Left cardiac atrium (tissue), 4 donors: Measurements from ENCODE around the gene CCR4. TPM values are rescaled to one million over a fixed set of nuclear protein-coding genes. Genes with fewer than 3 reads are reported as not detected.
"Not testable (repeated sequence)": the region's sequence is repeated elsewhere in the genome, so short reads cannot be mapped to it uniquely, and the experiment has no call there.

ENCODE experiments used
- ATAC-seq, 2 donors: fragments of 200-7000 bp; cut with Tn5 transposase; one replicate each; pipeline ENCODE4 v1.9.1; 2020; ENCODE audit warnings: mild to moderate bottlenecking in 2 of 2, moderate library complexity in 2 of 2
- DNase-seq: peaks from one replicate; pipeline ENCODE4 v3.0.0-alpha.2; 2020
- intact Hi-C, 2 donors: fragments of 100-400 bp; cut with DNase I; formaldehyde crosslinking; loops; one replicate each; pipeline versions ENCODE4 v1.14.1 to v1.15.1; 2022 to 2023
- long read RNA-seq: library from polyadenylated mRNA; unstranded; transcript quantifications from one replicate; pipeline ENCODE4 v2.0.0, GENCODE V29; 2021
- total RNA-seq, 2 donors: library from RNA; stranded (reverse); fragmentation: NEBNext Ultra II Directional; extraction: Animal tissue kit (Norgen Biotek cat#: 25700); gene quantifications; one replicate each; pipeline ENCODE4 v1.2.1, GENCODE V29; 2021
- donor health status: DM: no; HTN: yes; CAD: no.
- donor health status: DM: no; HTN: yes; CAD: no; lungs with severe emphysema.
- donor health status: DM: yes; HTN: yes; CAD: no.
- donor health status: Dilated cardiomyopathy.

CCR4 gene
- under 1 TPM; 0.16 to 0.24 TPM for total RNA-seq
- long read RNA-seq, result 0 reads

DNA sequence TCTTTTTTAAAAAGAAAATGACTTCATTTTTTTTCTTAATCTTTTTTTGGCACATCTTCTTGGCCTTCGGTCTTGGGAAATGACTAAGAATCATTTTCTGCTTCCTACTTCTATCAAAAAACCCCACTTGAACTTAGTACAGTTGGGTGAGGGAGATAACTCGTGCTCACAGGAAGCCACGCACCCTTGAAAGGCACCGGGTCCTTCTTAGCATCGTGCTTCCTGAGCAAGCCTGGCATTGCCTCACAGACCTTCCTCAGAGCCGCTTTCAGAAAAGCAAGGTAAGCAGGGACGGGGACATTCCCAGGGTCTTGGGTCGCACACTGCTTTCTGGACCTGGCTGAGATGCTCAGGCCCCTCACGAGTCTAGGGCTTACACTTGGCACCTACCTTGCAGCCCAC is at the start of gene CCR4:
CCR4 (plus strand) TSS at position 235 of the 402 bp plus-strand sequence. CDS start 1,779 bp downstream, outside the sequence.
- intact Hi-C loops, result no loop called here
- DNase-seq (no peak), ATAC-seq (peak; percentile 46 to 52)

DNA sequence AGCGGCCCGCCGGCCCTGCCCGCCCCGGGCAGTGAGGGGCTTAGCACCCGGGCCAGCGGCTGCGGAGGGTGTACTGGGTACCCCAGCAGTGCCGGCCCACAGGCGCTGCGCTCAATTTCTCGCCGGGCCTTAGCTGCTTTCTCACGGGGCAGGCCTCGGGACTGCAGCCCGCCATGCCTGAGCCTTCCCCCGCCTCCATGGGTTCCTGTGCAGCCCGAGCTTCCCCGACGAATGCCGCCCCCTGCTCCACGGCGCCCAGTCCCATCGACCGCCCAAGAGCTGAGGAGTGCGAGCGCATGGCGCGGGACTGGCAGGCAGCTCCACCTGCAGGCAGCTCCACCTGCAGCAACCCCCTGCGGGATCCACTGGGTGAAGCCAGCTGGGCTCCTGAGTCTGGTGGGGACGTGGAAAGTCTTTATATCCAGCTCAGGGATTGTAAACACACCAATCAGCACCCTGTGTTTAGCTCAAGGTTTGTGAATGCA is 48.5 kb upstream of the CCR4 start:
- ATAC-seq, result peak in 1 of 2 donors; percentile 42
- peak; percentile 39 for DNase-seq
- intact Hi-C loops, result not testable (repeated sequence)

GRCh38 chr3:32903953-32904352 is 47.5 kb upstream of the CCR4 start:
- ATAC-seq (no peak), DNase-seq (no peak)
- intact Hi-C loops, result no loop called here

DNA sequence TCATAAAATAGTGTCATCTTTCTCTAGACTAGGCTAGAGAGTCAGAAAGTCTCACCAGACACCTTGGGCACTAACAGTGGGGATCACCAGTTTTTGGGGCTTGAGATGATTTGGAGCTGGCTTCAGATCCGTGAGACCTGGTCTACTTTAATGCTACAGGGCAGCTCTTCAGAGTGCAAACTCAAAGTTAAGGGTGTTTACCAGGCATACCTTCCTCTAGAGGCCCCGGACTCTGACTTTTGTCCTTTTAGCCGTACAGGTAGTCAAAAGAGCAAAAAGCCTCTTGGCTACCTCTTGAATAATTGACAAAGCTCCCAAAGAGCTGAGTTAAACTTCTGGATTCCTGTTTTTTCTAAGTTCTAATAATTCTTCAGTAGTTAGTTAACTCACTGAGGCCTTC is 41.4 kb upstream of the CCR4 start:
- ATAC-seq (no peak), DNase-seq (no peak)
- intact Hi-C loops, result no loop called here

GRCh38 chr3:32910954-32911353 is 40.5 kb upstream of the CCR4 start:
- ATAC-seq (no peak), DNase-seq (no peak)
- intact Hi-C loops, result no loop called here

GRCh38 chr3:32912046-32912445 is 39.4 kb upstream of the CCR4 start:
- ATAC-seq (no peak), DNase-seq (no peak)
- intact Hi-C loops, result no loop called here

GRCh38 chr3:32913790-32914446 is 37.5 kb upstream of the CCR4 start:
- intact Hi-C loops, result no loop called here
- DNase-seq, result peak; percentile 41
- ATAC-seq, result peak in 1 of 2 donors; percentile 92

DNA sequence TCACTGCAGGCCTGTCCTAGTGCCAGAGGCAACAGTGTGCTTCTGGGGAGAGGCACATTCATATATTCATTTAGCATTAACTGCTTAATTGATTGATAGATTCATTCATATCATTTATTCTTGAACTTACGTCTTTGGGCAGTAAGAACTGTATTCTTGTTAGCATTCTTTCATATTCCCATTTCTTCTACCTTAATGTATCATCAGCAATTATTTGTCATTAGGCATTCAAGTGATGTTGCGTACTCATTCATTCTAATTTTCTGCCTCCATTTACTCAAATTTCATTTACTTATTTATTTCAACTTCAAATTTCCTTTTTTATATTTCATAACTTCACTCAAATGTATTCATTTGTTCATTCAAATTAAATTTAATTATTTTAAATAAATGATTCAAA is 31.5 kb upstream of the CCR4 start:
- ATAC-seq (no peak), DNase-seq (no peak)
- intact Hi-C loops, result no loop called here

DNA sequence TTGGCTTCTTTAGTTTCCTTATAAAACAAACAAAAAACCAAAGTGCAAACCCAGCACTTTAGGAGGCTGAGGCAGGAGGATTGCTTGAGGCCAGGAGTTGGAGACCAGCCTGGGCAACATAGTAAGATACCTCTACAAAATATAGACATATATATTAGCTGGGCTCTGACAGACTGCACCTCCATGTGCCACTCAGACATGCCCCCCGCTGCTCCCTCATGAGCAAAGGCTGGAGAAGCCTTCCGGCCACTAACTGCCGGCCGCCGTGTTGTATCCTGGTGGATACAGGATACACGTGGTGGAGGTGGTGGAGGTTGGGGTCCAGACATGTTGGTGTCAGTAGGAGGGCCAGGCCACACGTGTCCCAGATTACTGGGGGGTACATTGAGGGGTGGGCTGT is 29.4 kb upstream of the CCR4 start:
- ATAC-seq, result no peak
- intact Hi-C loops, result no loop called here
- no peak for DNase-seq

DNA sequence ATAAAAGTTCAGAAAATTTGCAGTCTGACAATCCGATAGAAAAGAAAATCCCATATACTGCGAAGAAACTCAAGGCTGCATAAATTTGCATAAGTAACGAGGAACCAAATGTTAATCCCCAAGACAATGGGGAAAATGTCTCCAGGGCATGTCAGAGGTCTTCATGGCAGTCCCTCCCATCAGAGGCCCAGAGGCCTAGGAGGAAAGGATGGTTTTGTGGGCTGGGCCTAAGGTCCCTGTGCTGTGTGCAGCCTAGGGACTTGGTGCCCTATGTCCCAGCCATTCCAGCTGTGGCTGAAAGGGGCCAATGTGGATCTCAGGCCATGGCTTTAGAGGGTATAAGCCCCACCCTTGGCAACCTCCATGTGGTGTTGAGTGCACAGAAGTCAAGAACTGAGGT is 21.3 kb upstream of the CCR4 start:
- no peak for ATAC-seq

DNA sequence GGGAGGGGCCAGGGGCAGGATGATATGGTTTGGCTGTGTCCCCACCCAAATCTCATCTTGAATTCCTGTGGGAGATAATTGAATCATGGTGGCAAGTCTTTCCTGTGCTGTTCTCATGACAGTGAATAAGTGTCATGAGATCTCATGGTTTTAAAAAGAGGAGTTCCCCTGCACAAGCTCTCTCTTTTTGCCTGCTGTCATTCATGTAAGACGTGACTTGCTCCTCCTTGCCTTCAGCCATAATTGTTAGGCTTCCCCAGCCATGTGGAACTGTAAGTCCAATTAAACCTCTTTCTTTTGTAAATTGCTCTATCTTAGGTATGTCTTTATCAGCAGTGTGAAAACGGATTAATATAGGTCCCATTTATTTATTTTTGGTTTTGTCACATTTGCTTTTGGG is 20.2 kb upstream of the CCR4 start:
- ATAC-seq, DNase-seq: not testable (repeated sequence)
- intact Hi-C loops, result loop anchor here (5.0 to 10.0 kb wide), 2 partner anchors 196 to 199 kb away; no protein-coding TSS in a partner anchor

More for the DNA sequence above, 21.3 kb upstream of the CCR4 start:
- DNase-seq, result no peak
- intact Hi-C loops, result loop anchor here (5.0 to 10.0 kb wide), 2 partner anchors 195 to 198 kb away; no protein-coding TSS in a partner anchor

- DNase-seq (no peak), ATAC-seq (no peak)
- intact Hi-C loops, result loop anchor here (5.0 to 10.0 kb wide), 2 partner anchors 199 to 202 kb away; no protein-coding TSS in a partner anchor
Measured at GRCh38 chr3:32934150-32934742, 17.2 kb upstream of the CCR4 start.

DNA sequence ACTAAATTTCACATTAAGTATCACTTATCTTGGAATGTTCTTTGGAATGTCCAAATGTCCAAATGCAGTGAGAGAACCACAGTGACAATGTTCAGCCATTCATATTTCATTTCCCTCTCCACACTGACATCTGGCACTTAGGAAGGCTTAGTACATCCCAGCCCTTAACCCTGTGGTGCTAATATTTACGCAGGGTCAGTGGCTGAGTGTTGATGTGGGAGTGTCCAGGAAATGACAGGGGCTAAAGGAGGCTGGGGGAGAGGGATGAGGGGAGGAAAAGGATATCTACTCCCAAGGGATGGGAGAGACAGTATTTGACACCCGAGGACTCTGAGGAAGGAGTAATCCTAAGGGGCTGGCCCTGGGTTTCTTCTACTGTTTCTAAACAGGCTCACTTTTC is 14.1 kb upstream of the CCR4 start:
- ATAC-seq, result no peak
- intact Hi-C loops, result loop anchor here in 1 of 2 donors (10.0 kb wide), 1 partner anchor 203 kb away; no protein-coding TSS in a partner anchor
- no peak for DNase-seq

GRCh38 chr3:32939531-32940284 is 11.7 kb upstream of the CCR4 start:
- intact Hi-C loops, result loop anchor here in 1 of 2 donors (10.0 kb wide), 2 partner anchors 125 to 205 kb away; no protein-coding TSS in a partner anchor
- DNase-seq, ATAC-seq: not testable (repeated sequence)

DNA sequence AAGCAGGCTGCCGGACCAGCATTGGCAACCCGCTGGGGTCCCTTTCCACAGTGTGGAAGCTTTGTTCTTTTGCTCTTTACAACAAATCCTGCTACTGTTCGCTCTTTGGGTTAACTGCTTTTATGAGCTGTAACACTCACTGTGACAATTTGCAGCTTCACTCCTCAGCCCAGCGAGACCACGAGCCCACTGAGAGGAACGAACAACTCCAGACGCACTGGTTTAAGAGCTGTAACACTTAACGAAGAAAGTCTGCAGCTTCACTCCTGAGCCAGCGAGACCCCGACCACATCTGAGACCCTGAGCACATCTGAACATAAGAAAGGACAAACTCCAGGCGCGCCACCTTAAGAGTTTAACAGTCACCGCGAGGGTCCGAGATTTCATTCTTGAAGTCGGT is 10.7 kb upstream of the CCR4 start:
- ATAC-seq (no peak), DNase-seq (no peak)
- intact Hi-C loops, result loop anchor here in 1 of 2 donors (10.0 kb wide), 1 partner anchor 124 kb away; no protein-coding TSS in a partner anchor

GRCh38 chr3:32945136-32945535 is 6.3 kb upstream of the CCR4 start:
- no peak for ATAC-seq
- DNase-seq, result no peak
- intact Hi-C loops, result loop anchor here (5.0 to 10.0 kb wide), 2 partner anchors 120 to 127 kb away; no protein-coding TSS in a partner anchor

DNA sequence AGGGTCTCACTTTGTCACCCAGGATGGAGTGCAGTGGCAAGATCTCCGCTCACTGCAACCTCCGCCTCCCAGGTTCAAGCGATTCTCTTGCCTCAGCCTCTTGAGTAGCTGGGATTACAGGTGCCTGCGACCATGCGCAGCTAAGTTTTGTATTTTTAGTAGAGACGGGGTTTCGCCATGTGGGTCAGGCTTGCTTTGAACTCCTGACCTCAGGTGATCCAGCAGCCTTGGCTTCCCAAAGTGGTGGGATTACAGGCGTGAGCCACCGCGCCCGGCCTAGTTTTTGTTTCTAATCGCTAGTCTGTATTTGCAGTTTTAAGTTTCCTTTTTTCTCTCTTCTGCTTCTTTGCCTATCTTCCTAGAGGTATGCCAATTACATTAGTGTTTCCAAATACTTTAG is 5.8 kb upstream of the CCR4 start:
- intact Hi-C loops, result loop anchor here (5.0 to 10.0 kb wide), 2 partner anchors 119 to 127 kb away; no protein-coding TSS in a partner anchor
- DNase-seq, ATAC-seq: not testable (repeated sequence)

- no peak for DNase-seq
- intact Hi-C loops, result loop anchor here (5.0 to 10.0 kb wide), 2 partner anchors 118 to 125 kb away; no protein-coding TSS in a partner anchor
- ATAC-seq, result peak in 1 of 2 donors; percentile 45
Measured at GRCh38 chr3:32946973-32947788, 4.3 kb upstream of the CCR4 start.
